ENCODE results near the gene TAGLN. TPM values are rescaled to one million over a fixed set of nuclear protein-coding genes. Genes with fewer than 3 reads are reported as not detected.

The TAGLN gene
- total RNA-seq, 4 donors from 2014 or later: 899 to 4,235 (median 1,393) TPM

DNA sequence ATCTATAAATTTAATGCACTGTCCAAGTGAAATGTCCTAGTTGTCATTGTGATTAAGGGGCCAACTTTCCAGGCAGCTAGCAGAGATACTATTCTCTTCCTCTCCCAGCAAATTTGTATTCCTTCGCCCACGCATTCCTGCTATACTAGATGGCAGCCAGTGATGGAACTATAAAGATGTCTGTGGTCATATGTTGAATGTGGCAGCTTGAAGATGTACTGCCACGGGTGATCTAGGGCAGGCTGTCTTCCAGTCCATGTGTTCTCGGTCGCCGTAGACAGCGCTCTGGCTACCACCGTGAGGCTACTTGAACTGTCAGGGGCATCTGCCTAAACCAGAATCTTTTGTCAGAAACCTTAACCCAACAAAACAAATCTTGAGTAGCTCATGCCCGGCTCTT lies 29.0 kb upstream of the TAGLN start:
- Histone ChIP-seq H3K9me3 (no peaks in the 10 kb centered on the region), H3K36me3 (peaks cover 0 to 23% (median 10%) of the 10 kb centered on the region in 4 donors), H3K4me3 (no peak overlapping the region), H3K4me1 (peaks cover 0 to 4% (median 2%) of the 10 kb centered on the region in 4 donors), H3K27me3 (no peaks in the 10 kb centered on the region), H3K27ac (peak overlapping the region in 2 of 4 donors; percentile 30 to 57)
- 77 to 82% methylated on average over 3 to 9 of the region's 9 CpGs for WGBS, 2 donors (ENCODE audit: low coverage in 1 of 2)
- no peak for DNase-seq
- intact Hi-C loops (cut with DNase I; ENCODE audit: low total_unique reads) (no loop called here), in situ Hi-C loops (cut with MboI; ENCODE audit: low pct_ligation_motif_present in 1 of 4, low pct_unique_long_range_greater_than_20kb in 1 of 4, low sequenced_read_pairs in 3 of 4) (no loop called here)
- peak in 1 of 3 donors; percentile 46 for TF ChIP-seq POLR2AphosphoS5 (IDR thresholded peaks at IDR 0.05)
- TF ChIP-seq, protein P1, sequence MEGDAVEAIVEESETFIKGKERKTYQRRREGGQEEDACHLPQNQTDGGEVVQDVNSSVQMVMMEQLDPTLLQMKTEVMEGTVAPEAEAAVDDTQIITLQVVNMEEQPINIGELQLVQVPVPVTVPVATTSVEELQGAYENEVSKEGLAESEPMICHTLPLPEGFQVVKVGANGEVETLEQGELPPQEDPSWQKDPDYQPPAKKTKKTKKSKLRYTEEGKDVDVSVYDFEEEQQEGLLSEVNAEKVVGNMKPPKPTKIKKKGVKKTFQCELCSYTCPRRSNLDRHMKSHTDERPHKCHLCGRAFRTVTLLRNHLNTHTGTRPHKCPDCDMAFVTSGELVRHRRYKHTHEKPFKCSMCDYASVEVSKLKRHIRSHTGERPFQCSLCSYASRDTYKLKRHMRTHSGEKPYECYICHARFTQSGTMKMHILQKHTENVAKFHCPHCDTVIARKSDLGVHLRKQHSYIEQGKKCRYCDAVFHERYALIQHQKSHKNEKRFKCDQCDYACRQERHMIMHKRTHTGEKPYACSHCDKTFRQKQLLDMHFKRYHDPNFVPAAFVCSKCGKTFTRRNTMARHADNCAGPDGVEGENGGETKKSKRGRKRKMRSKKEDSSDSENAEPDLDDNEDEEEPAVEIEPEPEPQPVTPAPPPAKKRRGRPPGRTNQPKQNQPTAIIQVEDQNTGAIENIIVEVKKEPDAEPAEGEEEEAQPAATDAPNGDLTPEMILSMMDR (IDR thresholded peaks at IDR 0.05): no peak
- TF ChIP-seq POLR2A (IDR thresholded peaks at IDR 0.05): no peak
- TF ChIP-seq EP300 (IDR thresholded peaks at IDR 0.05; ENCODE audit: low read depth): no peak

DNA sequence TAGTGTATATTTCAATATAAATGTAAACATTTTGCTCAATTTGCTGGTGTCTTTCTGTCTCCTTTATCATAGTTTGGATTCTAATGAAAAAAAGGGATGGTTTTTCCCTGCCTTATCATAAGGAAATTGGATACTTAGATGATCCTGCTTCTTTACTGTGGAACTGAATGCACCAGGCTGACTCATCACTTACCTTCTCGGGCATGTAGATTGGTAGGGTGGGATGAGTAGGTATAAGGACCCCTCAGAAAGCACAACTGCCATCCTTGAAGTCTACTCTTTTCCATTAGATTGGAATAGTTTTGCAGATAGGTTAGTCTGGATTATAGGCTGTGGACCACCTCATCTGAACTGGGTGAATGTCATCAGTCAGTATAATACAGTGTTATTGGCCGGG lies 28.2 kb upstream of the TAGLN start:
- Histone ChIP-seq H3K27ac (peak overlapping the region in 2 of 4 donors; percentile 30 to 57), H3K4me3 (no peak overlapping the region), H3K36me3 (peaks cover 0 to 16% (median 8%) of the 10 kb centered on the region in 4 donors), H3K27me3 (no peaks in the 10 kb centered on the region), H3K9me3 (no peaks in the 10 kb centered on the region), H3K4me1 (peaks cover 0 to 4% (median 2%) of the 10 kb centered on the region in 4 donors)
- TF ChIP-seq, protein P1 (IDR thresholded peaks at IDR 0.05): no peak
- TF ChIP-seq POLR2A (IDR thresholded peaks at IDR 0.05) (no peak), EP300 (IDR thresholded peaks at IDR 0.05; ENCODE audit: low read depth) (no peak), POLR2AphosphoS5 (IDR thresholded peaks at IDR 0.05) (no peak)
- in situ Hi-C loops (cut with MboI; ENCODE audit: low pct_ligation_motif_present in 1 of 4, low pct_unique_long_range_greater_than_20kb in 1 of 4, low sequenced_read_pairs in 3 of 4): no loop called here
- no peak for DNase-seq
- intact Hi-C loops (cut with DNase I; ENCODE audit: low total_unique reads): no loop called here
- WGBS, 2 donors (ENCODE audit: low coverage in 1 of 2): 86 to 100% methylated on average over 1 to 2 of the region's 2 CpGs

DNA sequence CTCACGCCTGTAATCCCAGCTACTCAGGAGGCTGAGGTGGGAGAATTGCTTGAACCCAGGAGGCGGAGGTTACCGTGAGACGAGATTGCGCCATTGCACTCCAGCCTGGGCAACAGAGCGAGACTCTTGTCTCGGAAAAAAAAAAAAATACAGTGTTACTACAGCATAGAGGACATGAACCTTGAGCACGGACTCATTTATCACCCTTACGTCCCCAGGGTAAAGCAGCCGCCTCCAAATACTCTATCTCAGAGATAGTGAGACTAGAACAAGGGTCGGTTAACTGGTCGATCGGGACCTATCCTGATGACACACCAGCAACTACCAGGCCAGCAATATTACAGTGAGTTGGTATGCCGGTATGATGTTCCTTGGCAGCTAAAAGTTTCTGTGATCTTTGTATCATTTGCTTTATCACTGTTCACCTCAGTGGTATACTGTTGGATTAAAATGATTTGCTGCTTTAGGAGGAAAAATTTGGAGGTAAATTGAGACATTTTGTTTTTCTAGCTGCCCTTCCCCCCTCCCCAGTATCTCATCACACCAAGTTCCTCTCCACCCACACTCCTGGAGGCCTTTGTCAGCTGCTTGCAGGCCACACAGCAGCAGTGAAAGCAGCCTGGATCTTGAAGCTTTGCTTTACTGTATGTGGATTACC lies 27.6 kb upstream of the TAGLN start:
- WGBS, 2 donors (ENCODE audit: low coverage in 1 of 2): 88 to 91% methylated on average over 6 to 14 of the region's 14 CpGs
- no peak for DNase-seq
- H3K9me3 ChIP-seq: no peaks in the 10 kb centered on the region
- H3K27ac ChIP-seq: peak overlapping the region in 2 of 4 donors; percentile 30 to 57
- TF ChIP-seq, protein P1 (IDR thresholded peaks at IDR 0.05): no peak
- TF ChIP-seq EP300 (IDR thresholded peaks at IDR 0.05; ENCODE audit: low read depth) (no peak), POLR2A (IDR thresholded peaks at IDR 0.05) (no peak), POLR2AphosphoS5 (IDR thresholded peaks at IDR 0.05) (no peak)
- in situ Hi-C loops (cut with MboI; ENCODE audit: low pct_ligation_motif_present in 1 of 4, low pct_unique_long_range_greater_than_20kb in 1 of 4, low sequenced_read_pairs in 3 of 4) (no loop called here), intact Hi-C loops (cut with DNase I; ENCODE audit: low total_unique reads) (no loop called here)
- H3K4me1 ChIP-seq: peaks cover 0 to 4% (median 2%) of the 10 kb centered on the region in 4 donors
- H3K4me3 ChIP-seq: no peak overlapping the region
- peaks cover 0 to 16% (median 8%) of the 10 kb centered on the region in 4 donors for H3K36me3 ChIP-seq
- H3K27me3 ChIP-seq: no peaks in the 10 kb centered on the region

DNA sequence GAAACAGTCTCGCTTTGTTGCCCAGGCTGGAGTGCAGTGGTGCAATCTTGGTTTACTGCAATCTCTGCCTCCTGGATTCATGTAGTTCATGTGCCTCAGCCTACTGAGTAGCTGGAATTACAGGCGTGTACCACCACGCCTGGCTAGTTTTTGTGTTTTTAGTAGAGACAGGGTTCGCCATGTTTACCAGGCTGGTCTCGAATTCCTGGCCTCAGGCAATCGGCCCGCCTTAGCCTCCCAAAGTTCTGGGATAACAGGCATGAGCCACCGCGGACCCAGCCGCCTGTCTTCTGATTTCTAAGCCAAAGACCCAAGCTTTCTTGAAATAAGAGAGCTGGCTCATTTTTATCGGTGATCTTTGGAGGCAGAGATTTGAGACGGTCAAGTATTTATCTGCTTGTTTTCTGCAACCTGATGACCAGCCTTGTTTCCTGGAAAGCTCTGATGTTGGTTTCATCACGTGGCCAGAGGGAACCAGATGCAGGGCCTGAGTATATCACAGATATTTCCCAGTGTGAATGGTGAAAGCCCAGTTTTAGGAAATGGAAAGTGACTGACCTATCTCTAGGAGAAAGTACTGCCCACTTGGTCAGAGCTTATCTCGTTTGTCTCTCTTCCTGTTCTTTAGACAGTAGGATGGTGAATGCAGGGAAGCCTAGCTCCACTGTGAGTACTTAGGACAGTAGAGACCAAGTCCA lies 26.3 kb upstream of the TAGLN start:
- in situ Hi-C loops (cut with MboI; ENCODE audit: low pct_ligation_motif_present in 1 of 4, low pct_unique_long_range_greater_than_20kb in 1 of 4, low sequenced_read_pairs in 3 of 4): no loop called here
- Histone ChIP-seq H3K4me3 (no peak overlapping the region), H3K27me3 (no peaks in the 10 kb centered on the region), H3K27ac (peak overlapping the region in 2 of 4 donors; percentile 1 to 17), H3K4me1 (peaks cover 4 to 11% (median 6%) of the 10 kb centered on the region in 4 donors), H3K36me3 (peaks cover 0 to 15% (median 5%) of the 10 kb centered on the region in 4 donors), H3K9me3 (no peaks in the 10 kb centered on the region)
- no peak for DNase-seq
- 50 to 83% methylated on average over 1 to 14 of the region's 14 CpGs for WGBS, 2 donors (ENCODE audit: low coverage in 1 of 2)
- intact Hi-C loops (cut with DNase I; ENCODE audit: low total_unique reads): no loop called here
- TF ChIP-seq EP300 (IDR thresholded peaks at IDR 0.05; ENCODE audit: low read depth) (no peak), POLR2AphosphoS5 (IDR thresholded peaks at IDR 0.05) (no peak), POLR2A (IDR thresholded peaks at IDR 0.05) (no peak)
- TF ChIP-seq, protein P1 (IDR thresholded peaks at IDR 0.05): no peak
